Measurements from ENCODE around the gene PLA2G4B. TPM values are rescaled to one million over a fixed set of nuclear protein-coding genes. Genes with fewer than 3 reads are reported as not detected.

Gene PLA2G4B
- total RNA-seq, 4 donors from 2014 or later: 0.13 to 11.5 TPM; not detected in 2

DNA sequence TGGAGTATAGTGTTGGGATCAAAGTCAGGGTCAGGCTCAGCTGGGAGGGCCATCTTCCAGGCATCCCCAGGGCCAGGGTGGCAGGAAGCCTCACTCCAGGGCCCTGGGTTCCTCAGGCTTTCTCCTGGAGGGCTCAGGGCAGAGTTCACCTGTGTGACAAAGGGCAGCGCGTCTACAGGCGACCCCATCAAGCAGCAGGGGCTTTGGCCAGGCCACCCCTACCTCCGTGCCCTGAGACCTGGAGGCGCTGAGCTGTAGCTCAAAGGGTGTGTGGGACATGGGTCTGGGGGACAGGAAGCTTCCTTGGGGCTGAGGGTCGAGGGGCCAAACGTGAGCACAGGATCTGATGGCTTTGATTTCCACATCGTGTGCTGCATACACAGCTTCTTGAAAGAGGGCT lies 42.4 kb downstream of the PLA2G4B start:
- Histone ChIP-seq H3K27me3 (no peaks in the 10 kb centered on the region), H3K4me3 (no peak overlapping the region), H3K9me3 (no peaks in the 10 kb centered on the region), H3K4me1 (peaks cover 3 to 7% of the 10 kb centered on the region in 2 donors), H3K27ac (no peak overlapping the region), H3K36me3 (no peaks in the 10 kb centered on the region)
- DNase-seq: no peak
- in situ Hi-C loops (cut with MboI; ENCODE audit: low sequenced_read_pairs in 4 of 4): no loop called here
- no peak for ATAC-seq
- TF ChIP-seq, protein P1, sequence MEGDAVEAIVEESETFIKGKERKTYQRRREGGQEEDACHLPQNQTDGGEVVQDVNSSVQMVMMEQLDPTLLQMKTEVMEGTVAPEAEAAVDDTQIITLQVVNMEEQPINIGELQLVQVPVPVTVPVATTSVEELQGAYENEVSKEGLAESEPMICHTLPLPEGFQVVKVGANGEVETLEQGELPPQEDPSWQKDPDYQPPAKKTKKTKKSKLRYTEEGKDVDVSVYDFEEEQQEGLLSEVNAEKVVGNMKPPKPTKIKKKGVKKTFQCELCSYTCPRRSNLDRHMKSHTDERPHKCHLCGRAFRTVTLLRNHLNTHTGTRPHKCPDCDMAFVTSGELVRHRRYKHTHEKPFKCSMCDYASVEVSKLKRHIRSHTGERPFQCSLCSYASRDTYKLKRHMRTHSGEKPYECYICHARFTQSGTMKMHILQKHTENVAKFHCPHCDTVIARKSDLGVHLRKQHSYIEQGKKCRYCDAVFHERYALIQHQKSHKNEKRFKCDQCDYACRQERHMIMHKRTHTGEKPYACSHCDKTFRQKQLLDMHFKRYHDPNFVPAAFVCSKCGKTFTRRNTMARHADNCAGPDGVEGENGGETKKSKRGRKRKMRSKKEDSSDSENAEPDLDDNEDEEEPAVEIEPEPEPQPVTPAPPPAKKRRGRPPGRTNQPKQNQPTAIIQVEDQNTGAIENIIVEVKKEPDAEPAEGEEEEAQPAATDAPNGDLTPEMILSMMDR (IDR thresholded peaks at IDR 0.05 in 4 of 5, conservative IDR thresholded peaks at IDR 0.05 in 1 of 5): no peak
- intact Hi-C loops (cut with DNase I; ENCODE audit: low total_unique reads): no loop called here

DNA sequence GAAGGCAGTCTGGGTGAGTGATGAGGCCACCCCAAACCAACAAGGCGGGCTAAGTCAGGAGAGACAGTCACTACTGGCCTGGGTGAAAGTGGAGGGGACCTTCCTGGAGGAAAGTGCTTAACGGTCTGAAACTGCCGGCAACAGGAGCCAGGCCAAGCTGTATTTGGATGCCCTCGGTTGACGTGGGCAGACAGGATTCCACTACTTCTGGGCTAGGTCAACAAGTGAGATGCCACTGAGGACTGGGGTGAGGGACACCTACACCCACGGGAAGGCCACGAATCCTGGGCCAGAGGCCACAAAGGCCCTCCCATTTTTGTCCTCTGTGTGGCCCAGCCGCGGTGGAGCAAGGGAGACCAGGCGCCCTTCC lies 42.9 kb downstream of the PLA2G4B start:
- in situ Hi-C loops (cut with MboI; ENCODE audit: low sequenced_read_pairs in 4 of 4) (no loop called here), intact Hi-C loops (cut with DNase I; ENCODE audit: low total_unique reads) (no loop called here)
- Histone ChIP-seq H3K4me1 (peaks cover 3 to 7% of the 10 kb centered on the region in 2 donors), H3K9me3 (no peaks in the 10 kb centered on the region), H3K36me3 (no peaks in the 10 kb centered on the region), H3K27ac (no peak overlapping the region), H3K4me3 (peak overlapping the region; percentile 34 to 46 (median 40)), H3K27me3 (no peaks in the 10 kb centered on the region)
- DNase-seq (no peak), ATAC-seq (peak in 1 of 2 donors; percentile 4)
- no peak for TF ChIP-seq POLR2A (IDR thresholded peaks at IDR 0.05)
- TF ChIP-seq, protein P1 (IDR thresholded peaks at IDR 0.05 in 4 of 5, conservative IDR thresholded peaks at IDR 0.05 in 1 of 5): no peak

DNA sequence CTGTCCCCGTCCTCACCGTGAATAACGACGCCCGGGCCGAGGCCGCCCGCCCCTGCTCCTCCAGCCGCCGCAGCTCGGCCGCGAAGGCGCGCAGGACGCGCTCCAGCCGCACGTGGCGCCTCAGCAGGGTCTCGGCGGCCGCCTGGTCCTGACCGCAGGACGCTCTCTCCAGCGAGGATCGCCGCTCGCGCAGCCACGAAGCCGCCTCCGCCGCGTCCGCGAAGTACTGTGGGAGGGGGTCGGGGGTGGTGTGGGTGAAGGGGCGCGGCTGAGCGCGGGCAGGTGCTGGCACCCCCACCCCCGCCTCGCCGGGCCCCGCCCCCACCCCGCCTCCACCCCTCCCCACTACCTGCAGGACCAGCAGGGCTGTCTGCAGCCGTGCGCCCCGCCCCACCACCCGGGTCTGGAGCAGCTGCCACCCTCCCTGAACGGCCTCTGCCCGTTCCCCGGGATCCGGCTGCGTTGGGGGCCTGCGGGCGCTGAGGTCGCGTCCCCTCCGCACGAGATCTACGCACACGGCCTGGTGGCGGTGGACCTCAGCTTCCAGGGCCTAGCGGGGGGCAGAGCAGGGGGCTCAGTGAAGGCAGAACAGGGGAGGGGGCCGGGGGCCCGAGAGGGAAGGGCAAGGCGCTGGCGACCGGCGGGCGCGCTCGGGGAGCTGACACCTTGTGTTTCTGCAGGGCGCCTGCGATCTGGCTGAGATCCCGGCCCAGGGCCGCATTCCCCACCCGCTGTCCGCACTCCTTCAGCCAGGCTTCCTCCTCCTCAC lies 43.5 kb downstream of the PLA2G4B start:
- H3K36me3 ChIP-seq: no peaks in the 10 kb centered on the region
- no peaks in the 10 kb centered on the region for H3K27me3 ChIP-seq
- DNase-seq (no peak), ATAC-seq (peak in 1 of 2 donors; percentile 30)
- H3K4me3 ChIP-seq: peak overlapping the region; percentile 34 to 46 (median 40)
- in situ Hi-C loops (cut with MboI; ENCODE audit: low sequenced_read_pairs in 4 of 4) (no loop called here), intact Hi-C loops (cut with DNase I; ENCODE audit: low total_unique reads) (no loop called here)
- no peak for TF ChIP-seq POLR2A (IDR thresholded peaks at IDR 0.05)
- TF ChIP-seq, protein P1 (IDR thresholded peaks at IDR 0.05 in 4 of 5, conservative IDR thresholded peaks at IDR 0.05 in 1 of 5): no peak
- H3K9me3 ChIP-seq: no peaks in the 10 kb centered on the region
- H3K27ac ChIP-seq: no peak overlapping the region
- H3K4me1 ChIP-seq: peaks cover 3 to 7% of the 10 kb centered on the region in 2 donors

DNA sequence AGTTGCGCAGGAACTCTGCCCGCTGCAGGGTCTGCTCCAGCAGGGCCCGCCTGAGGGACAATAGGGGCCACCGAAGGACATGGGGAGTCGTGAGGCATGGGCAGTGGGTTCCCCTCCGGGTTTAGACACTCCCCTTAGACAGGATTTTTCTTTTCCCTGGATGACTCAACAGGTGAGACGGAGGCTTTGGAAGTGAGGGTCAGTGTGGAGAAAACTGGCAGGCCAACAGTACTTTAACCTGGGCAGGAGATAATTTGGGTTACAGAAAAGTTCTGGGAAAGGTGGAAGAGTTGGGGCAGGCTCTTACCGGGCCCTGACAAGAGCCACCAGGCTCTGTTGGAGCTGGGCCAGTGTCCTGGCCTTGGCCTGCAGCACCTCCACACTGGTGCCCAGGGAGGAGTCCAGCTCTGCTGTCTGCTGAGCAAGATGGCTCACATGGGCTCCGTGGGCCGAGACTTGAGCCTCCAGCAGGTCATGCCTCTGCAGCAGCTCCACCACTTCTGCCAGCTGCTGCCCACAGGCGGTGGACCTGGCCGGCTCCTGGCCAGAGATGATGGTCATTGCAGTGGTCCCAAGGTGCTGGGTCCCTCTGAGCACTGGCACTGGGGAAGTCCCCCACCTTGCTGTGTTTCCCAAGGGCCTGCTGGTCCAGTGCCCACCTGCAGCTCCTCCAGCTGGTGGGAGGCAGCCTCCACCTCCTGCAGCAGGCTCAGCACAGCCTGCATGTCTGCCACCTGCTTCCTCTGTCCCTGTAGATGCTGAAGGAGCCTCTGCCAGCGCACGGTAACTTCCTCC lies 44.2 kb downstream of the PLA2G4B start:
- TF ChIP-seq, protein P1 (IDR thresholded peaks at IDR 0.05 in 4 of 5, conservative IDR thresholded peaks at IDR 0.05 in 1 of 5): no peak
- no peak for TF ChIP-seq POLR2A (IDR thresholded peaks at IDR 0.05)
- intact Hi-C loops (cut with DNase I; ENCODE audit: low total_unique reads): no loop called here
- DNase-seq: no peak
- H3K4me1 ChIP-seq: peaks cover 3 to 7% of the 10 kb centered on the region in 2 donors
- no peaks in the 10 kb centered on the region for H3K27me3 ChIP-seq
- H3K36me3 ChIP-seq: no peaks in the 10 kb centered on the region
- no peak for ATAC-seq
- no peak overlapping the region for H3K27ac ChIP-seq
- peak overlapping the region; percentile 34 to 46 (median 40) for H3K4me3 ChIP-seq
- in situ Hi-C loops (cut with MboI; ENCODE audit: low sequenced_read_pairs in 4 of 4): no loop called here
- H3K9me3 ChIP-seq: no peaks in the 10 kb centered on the region
